Measurements from ENCODE around the gene EFCAB8.

Gene EFCAB8

DNA sequence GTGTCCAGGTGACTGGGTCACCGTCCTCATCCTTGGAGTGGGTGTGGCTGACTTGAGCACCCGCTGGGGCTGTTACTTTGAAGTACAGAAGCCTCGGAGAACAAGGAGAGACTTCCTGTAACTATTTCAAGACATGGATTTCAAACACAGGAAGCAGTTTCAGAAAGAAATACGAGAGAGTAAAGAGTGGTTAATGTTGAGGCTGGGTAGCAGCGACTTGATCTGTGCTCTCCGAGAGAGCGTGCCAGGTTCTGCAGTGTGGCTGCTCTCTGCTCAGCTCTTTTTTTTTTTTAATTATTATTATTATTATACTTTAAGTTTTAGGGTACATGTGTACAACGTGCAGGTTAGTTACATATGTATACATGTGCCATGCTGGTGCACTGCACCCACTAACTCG, 17.5 kb upstream of the EFCAB8 start:
- TF ChIP-seq TAF1 (IDR thresholded peaks at IDR 0.05; ENCODE audit: low read depth), result no peak
- no peak for TF ChIP-seq EGR1 (IDR thresholded peaks at IDR 0.05)
- no peak for TF ChIP-seq EP300 (IDR thresholded peaks at IDR 0.05; ENCODE audit: borderline replicate concordance)
- no peak for TF ChIP-seq CEBPB (IDR thresholded peaks at IDR 0.05)
- no peak for TF ChIP-seq TEAD4 (IDR thresholded peaks at IDR 0.05)
- TF ChIP-seq FOXM1 (IDR thresholded peaks at IDR 0.05; ENCODE audit: borderline replicate concordance, low read depth), result no peak
- no peak for TF ChIP-seq TCF12 (IDR thresholded peaks at IDR 0.05; ENCODE audit: low read depth)
- TF ChIP-seq YY1 (IDR thresholded peaks at IDR 0.05; ENCODE audit: low read depth), result no peak
- TF ChIP-seq, protein P1, sequence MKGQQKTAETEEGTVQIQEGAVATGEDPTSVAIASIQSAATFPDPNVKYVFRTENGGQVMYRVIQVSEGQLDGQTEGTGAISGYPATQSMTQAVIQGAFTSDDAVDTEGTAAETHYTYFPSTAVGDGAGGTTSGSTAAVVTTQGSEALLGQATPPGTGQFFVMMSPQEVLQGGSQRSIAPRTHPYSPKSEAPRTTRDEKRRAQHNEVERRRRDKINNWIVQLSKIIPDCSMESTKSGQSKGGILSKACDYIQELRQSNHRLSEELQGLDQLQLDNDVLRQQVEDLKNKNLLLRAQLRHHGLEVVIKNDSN (IDR thresholded peaks at IDR 0.05), result no peak
- TF ChIP-seq, protein P2, sequence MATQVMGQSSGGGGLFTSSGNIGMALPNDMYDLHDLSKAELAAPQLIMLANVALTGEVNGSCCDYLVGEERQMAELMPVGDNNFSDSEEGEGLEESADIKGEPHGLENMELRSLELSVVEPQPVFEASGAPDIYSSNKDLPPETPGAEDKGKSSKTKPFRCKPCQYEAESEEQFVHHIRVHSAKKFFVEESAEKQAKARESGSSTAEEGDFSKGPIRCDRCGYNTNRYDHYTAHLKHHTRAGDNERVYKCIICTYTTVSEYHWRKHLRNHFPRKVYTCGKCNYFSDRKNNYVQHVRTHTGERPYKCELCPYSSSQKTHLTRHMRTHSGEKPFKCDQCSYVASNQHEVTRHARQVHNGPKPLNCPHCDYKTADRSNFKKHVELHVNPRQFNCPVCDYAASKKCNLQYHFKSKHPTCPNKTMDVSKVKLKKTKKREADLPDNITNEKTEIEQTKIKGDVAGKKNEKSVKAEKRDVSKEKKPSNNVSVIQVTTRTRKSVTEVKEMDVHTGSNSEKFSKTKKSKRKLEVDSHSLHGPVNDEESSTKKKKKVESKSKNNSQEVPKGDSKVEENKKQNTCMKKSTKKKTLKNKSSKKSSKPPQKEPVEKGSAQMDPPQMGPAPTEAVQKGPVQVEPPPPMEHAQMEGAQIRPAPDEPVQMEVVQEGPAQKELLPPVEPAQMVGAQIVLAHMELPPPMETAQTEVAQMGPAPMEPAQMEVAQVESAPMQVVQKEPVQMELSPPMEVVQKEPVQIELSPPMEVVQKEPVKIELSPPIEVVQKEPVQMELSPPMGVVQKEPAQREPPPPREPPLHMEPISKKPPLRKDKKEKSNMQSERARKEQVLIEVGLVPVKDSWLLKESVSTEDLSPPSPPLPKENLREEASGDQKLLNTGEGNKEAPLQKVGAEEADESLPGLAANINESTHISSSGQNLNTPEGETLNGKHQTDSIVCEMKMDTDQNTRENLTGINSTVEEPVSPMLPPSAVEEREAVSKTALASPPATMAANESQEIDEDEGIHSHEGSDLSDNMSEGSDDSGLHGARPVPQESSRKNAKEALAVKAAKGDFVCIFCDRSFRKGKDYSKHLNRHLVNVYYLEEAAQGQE (IDR thresholded peaks at IDR 0.05; ENCODE audit: low read depth), result no peak
- TF ChIP-seq ZBTB7A (IDR thresholded peaks at IDR 0.05; ENCODE audit: low read depth), result no peak
- TF ChIP-seq, protein P3, sequence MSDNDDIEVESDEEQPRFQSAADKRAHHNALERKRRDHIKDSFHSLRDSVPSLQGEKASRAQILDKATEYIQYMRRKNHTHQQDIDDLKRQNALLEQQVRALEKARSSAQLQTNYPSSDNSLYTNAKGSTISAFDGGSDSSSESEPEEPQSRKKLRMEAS (IDR thresholded peaks at IDR 0.05), result no peak
- TF ChIP-seq RAD21 (IDR thresholded peaks at IDR 0.05; ENCODE audit: low read depth), result no peak
- no peak for TF ChIP-seq NFIC (IDR thresholded peaks at IDR 0.05)
- no peak for TF ChIP-seq CREB1 (IDR thresholded peaks at IDR 0.05; ENCODE audit: low read depth)

DNA sequence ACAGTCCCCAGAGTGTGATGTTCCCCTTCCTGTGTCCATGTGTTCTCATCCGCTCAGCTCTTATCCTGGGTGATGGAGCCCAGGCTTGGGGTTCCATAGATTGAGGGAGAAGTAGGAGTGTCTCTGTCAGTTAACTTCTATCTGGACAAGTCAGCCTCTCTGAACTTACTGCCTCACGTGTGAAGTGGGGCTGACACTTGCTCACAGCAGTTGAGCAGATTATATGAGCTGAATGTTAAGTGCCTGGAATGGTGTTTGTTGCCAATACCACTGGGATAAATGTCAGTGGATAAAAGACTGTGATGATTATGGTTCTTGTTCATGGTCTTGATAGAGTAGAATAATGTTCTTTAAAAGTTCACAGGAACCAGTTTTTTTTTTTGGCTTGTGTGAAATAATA, 17.1 kb upstream of the EFCAB8 start:
- TF ChIP-seq TEAD4 (IDR thresholded peaks at IDR 0.05), result no peak
- TF ChIP-seq, protein P1 (IDR thresholded peaks at IDR 0.05), result no peak
- TF ChIP-seq TCF12 (IDR thresholded peaks at IDR 0.05; ENCODE audit: low read depth), result no peak
- TF ChIP-seq TAF1 (IDR thresholded peaks at IDR 0.05; ENCODE audit: low read depth), result no peak
- no peak for TF ChIP-seq RAD21 (IDR thresholded peaks at IDR 0.05; ENCODE audit: low read depth)
- TF ChIP-seq, protein P2 (IDR thresholded peaks at IDR 0.05; ENCODE audit: low read depth), result no peak
- TF ChIP-seq CREB1 (IDR thresholded peaks at IDR 0.05; ENCODE audit: low read depth), result no peak
- no peak for TF ChIP-seq YY1 (IDR thresholded peaks at IDR 0.05; ENCODE audit: low read depth)
- TF ChIP-seq, protein P3 (IDR thresholded peaks at IDR 0.05), result no peak
- no peak for TF ChIP-seq NFIC (IDR thresholded peaks at IDR 0.05)
- TF ChIP-seq CEBPB (IDR thresholded peaks at IDR 0.05), result no peak
- TF ChIP-seq ZBTB7A (IDR thresholded peaks at IDR 0.05; ENCODE audit: low read depth), result no peak

DNA sequence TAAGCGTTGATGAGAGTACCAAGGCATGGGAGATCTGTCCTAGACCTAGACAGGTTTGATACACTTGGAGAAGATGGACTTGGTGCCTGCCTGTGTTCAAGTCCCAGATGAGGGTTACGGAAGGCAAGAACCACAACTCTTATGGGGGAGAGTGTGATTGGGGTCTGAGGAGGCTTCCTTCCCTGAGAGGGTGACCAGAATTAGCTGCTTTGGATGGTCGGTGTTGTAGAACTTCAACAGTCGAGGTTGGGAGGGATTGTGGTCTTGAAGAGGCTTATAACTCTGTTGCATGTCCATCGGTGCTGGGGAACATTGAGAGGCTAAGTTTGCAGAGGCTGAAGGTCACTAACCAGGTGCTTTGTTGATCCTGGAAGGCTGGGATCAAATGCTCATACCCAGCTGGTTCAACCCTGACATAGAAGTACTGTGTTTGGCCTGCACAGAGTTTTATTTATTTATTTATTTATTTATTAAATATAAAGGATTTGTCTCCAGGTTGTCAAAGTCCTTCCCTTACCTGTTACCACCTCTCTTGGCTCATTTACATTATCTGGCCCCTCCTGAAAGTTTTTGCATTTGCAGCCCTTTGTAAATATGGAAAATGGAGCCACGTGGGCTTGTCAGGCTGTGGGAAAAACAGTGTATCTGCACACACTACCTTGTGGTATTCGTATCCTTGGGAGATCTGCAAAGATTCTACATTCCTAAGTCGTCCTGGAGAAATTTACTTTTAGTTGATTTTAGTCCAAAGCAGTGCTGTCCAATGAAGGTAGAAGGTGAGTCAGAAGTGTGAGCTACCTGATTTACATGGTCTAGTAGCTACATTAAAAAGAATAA, 15.8 kb upstream of the EFCAB8 start:
- TF ChIP-seq ZBTB7A (IDR thresholded peaks at IDR 0.05; ENCODE audit: low read depth), result no peak
- TF ChIP-seq, protein P3 (IDR thresholded peaks at IDR 0.05), result no peak
- TF ChIP-seq CEBPB (IDR thresholded peaks at IDR 0.05), result no peak
- TF ChIP-seq, protein P2 (IDR thresholded peaks at IDR 0.05; ENCODE audit: low read depth), result no peak
- TF ChIP-seq YY1 (IDR thresholded peaks at IDR 0.05; ENCODE audit: low read depth), result no peak
- no peak for TF ChIP-seq FOXM1 (IDR thresholded peaks at IDR 0.05; ENCODE audit: borderline replicate concordance, low read depth)
- no peak for TF ChIP-seq NFIC (IDR thresholded peaks at IDR 0.05)
- no peak for TF ChIP-seq CREB1 (IDR thresholded peaks at IDR 0.05; ENCODE audit: low read depth)
- TF ChIP-seq RAD21 (IDR thresholded peaks at IDR 0.05; ENCODE audit: low read depth), result no peak
- TF ChIP-seq TEAD4 (IDR thresholded peaks at IDR 0.05), result no peak
- no peak for TF ChIP-seq TCF12 (IDR thresholded peaks at IDR 0.05; ENCODE audit: low read depth)
- TF ChIP-seq EP300 (IDR thresholded peaks at IDR 0.05; ENCODE audit: borderline replicate concordance), result no peak

DNA sequence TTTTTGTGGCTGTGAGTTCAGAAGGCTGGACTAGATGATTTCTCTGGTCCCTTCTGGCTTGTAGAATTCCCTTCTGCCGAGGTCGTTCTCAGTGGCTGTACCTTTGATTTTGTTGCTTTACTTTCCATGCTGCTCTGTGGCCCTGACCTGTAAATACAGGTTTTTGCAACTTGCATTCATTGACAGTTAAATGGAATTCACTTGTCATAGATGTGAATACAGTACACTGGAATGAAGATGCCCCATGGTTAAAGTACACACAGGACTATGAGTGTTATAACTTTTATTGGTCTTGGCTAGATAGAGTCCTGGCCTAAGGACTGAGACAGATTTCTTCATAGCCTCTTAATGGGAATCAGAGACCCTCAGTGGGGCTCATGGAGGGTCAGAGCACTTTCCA, 12.9 kb upstream of the EFCAB8 start:
- TF ChIP-seq, protein P3 (IDR thresholded peaks at IDR 0.05), result no peak
- TF ChIP-seq EGR1 (IDR thresholded peaks at IDR 0.05) (no peak), TCF12 (IDR thresholded peaks at IDR 0.05; ENCODE audit: low read depth) (no peak), RAD21 (IDR thresholded peaks at IDR 0.05; ENCODE audit: low read depth) (no peak), CEBPB (IDR thresholded peaks at IDR 0.05) (no peak), NFIC (IDR thresholded peaks at IDR 0.05) (no peak), TEAD4 (IDR thresholded peaks at IDR 0.05) (no peak), TAF1 (IDR thresholded peaks at IDR 0.05; ENCODE audit: low read depth) (no peak), EP300 (IDR thresholded peaks at IDR 0.05; ENCODE audit: borderline replicate concordance) (no peak), FOXM1 (IDR thresholded peaks at IDR 0.05; ENCODE audit: borderline replicate concordance, low read depth) (no peak), YY1 (IDR thresholded peaks at IDR 0.05; ENCODE audit: low read depth) (no peak), ZBTB7A (IDR thresholded peaks at IDR 0.05; ENCODE audit: low read depth) (no peak)
- TF ChIP-seq, protein P1 (IDR thresholded peaks at IDR 0.05), result no peak
- TF ChIP-seq, protein P2 (IDR thresholded peaks at IDR 0.05; ENCODE audit: low read depth), result no peak

All from Ishikawa (cell line).